ENCODE measurements around the gene TACSTD2. TPM values are rescaled to one million over a fixed set of nuclear protein-coding genes. Genes with fewer than 3 reads are reported as not detected.

Gene TACSTD2
- total RNA-seq, result 0.23 TPM

GRCh38 chr1:58576727-58577653 lies at the start of gene TACSTD2:
Gene TACSTD2, minus strand, starts transcription at chr1:58577252. Its CDS starts 96 bp downstream, at chr1:58577156.

GRCh38 chr1:58546520-58547308 lies 30.3 kb downstream of the TACSTD2 start, which contains the start of gene OMA1:
Gene OMA1, minus strand, starts transcription at chr1:58546726. Its CDS starts 7,432 bp downstream, at chr1:58539294.

Other genes with a start within 250 kb of the TACSTD2 start
- 30.4 TPM for gene OMA1, start 30.5 kb downstream of the TACSTD2 start, total RNA-seq
- gene MYSM1, start 122.8 kb upstream of the TACSTD2 start, total RNA-seq, result 41.5 TPM
- gene JUN, start 206.8 kb upstream of the TACSTD2 start, total RNA-seq, result 69.9 TPM